Umbilical cord (tissue), 2 donors: ENCODE measurements around the gene FSTL4. TPM values are rescaled to one million over a fixed set of nuclear protein-coding genes. Genes with fewer than 3 reads are reported as not detected.
A peak's percentile ranks its signal among the peaks of the same experiment; 100 is the strongest.

ENCODE experiments used
- DNase-seq: peaks from one replicate; pipeline ENCODE4 v3.0.0-alpha.2; 2015; ENCODE audit warnings: low spot score
- total RNA-seq: library from RNA; depleted of rRNA; stranded (reverse); fragments of >200 nt; gene quantifications from one replicate; pipeline ENCODE4 v1.2.3, GENCODE V29; 2014; ENCODE audit warnings: low replicate concordance; ENCODE audit not compliant: insufficient read depth

FSTL4 gene
- total RNA-seq, 1 donor from 2014 or later: 1.4 TPM

- no peak for DNase-seq
Observed at GRCh38 chr5:133267601-133268000, 344.7 kb downstream of the FSTL4 start.

- DNase-seq: no peak
Observed at GRCh38 chr5:133266966-133267365, 345.4 kb downstream of the FSTL4 start.

GRCh38 chr5:133266527-133266878 lies 345.8 kb downstream of the FSTL4 start:
- DNase-seq: no peak

GRCh38 chr5:133265720-133266526 lies 346.4 kb downstream of the FSTL4 start:
- DNase-seq: no peak

GRCh38 chr5:133265257-133265656 lies 347.1 kb downstream of the FSTL4 start:
- no peak for DNase-seq

GRCh38 chr5:133262690-133263089 lies 349.7 kb downstream of the FSTL4 start:
- no peak for DNase-seq

- no peak for DNase-seq
Observed at GRCh38 chr5:133261993-133262392, 350.3 kb downstream of the FSTL4 start.

GRCh38 chr5:133260715-133261114 lies 351.6 kb downstream of the FSTL4 start:
- DNase-seq: no peak

GRCh38 chr5:133259199-133259997 lies 352.9 kb downstream of the FSTL4 start:
- no peak for DNase-seq

- no peak for DNase-seq
Observed at GRCh38 chr5:133257977-133258376, 354.4 kb downstream of the FSTL4 start.

- no peak for DNase-seq
Observed at GRCh38 chr5:133256276-133256675, 356.1 kb downstream of the FSTL4 start.

GRCh38 chr5:133254803-133255202 lies 357.5 kb downstream of the FSTL4 start:
- DNase-seq: no peak

GRCh38 chr5:133253671-133254070 lies 358.7 kb downstream of the FSTL4 start:
- DNase-seq: no peak

GRCh38 chr5:133253070-133253469 lies 359.3 kb downstream of the FSTL4 start:
- DNase-seq: no peak

GRCh38 chr5:133252133-133252480 lies 360.2 kb downstream of the FSTL4 start:
- DNase-seq: no peak

GRCh38 chr5:133251296-133252132 lies 360.8 kb downstream of the FSTL4 start:
- DNase-seq: no peak

- DNase-seq: no peak
Observed at GRCh38 chr5:133250527-133250926, 361.8 kb downstream of the FSTL4 start.

- no peak for DNase-seq
Observed at GRCh38 chr5:133249593-133249992, 362.7 kb downstream of the FSTL4 start.

- peak; percentile 34 for DNase-seq
Observed at GRCh38 chr5:133247881-133248624, 364.3 kb downstream of the FSTL4 start.

- DNase-seq: no peak
Observed at GRCh38 chr5:133247151-133247709, 365.1 kb downstream of the FSTL4 start.
